ENCODE results near the gene MSH2.
"Not testable (repeated sequence)": the region's sequence is repeated elsewhere in the genome, so short reads cannot be mapped to it uniquely, and the experiment has no call there.

The MSH2 gene

GRCh38 chr2:47360283-47360682, 42.7 kb upstream of the MSH2 start:
- Histone ChIP-seq H3K4me3 (ENCODE audit: low read depth, low read length) (no peak overlapping the region), H3K36me3 (no peaks in the 10 kb centered on the region), H3K27ac (no peak overlapping the region), H3K9me3 (ENCODE audit: severe bottlenecking) (no peaks in the 10 kb centered on the region), H3K27me3 (ENCODE audit: insufficient read depth, low read depth, severe bottlenecking) (no peaks in the 10 kb centered on the region)
- TF ChIP-seq CTCF (IDR thresholded peaks at IDR 0.05; ENCODE audit: low read depth, low read length) = no peak
- DNase-seq = no peak

- Histone ChIP-seq H3K36me3 (no peaks in the 10 kb centered on the region), H3K9me3 (ENCODE audit: severe bottlenecking) (no peaks in the 10 kb centered on the region), H3K27ac (no peak overlapping the region), H3K27me3 (ENCODE audit: insufficient read depth, low read depth, severe bottlenecking) (no peaks in the 10 kb centered on the region), H3K4me3 (ENCODE audit: low read depth, low read length) (no peak overlapping the region)
- DNase-seq = no peak
- no peak for TF ChIP-seq CTCF (IDR thresholded peaks at IDR 0.05; ENCODE audit: low read depth, low read length)
These were observed 42.0 kb upstream of the MSH2 start for GRCh38 chr2:47360927-47361326.

DNA sequence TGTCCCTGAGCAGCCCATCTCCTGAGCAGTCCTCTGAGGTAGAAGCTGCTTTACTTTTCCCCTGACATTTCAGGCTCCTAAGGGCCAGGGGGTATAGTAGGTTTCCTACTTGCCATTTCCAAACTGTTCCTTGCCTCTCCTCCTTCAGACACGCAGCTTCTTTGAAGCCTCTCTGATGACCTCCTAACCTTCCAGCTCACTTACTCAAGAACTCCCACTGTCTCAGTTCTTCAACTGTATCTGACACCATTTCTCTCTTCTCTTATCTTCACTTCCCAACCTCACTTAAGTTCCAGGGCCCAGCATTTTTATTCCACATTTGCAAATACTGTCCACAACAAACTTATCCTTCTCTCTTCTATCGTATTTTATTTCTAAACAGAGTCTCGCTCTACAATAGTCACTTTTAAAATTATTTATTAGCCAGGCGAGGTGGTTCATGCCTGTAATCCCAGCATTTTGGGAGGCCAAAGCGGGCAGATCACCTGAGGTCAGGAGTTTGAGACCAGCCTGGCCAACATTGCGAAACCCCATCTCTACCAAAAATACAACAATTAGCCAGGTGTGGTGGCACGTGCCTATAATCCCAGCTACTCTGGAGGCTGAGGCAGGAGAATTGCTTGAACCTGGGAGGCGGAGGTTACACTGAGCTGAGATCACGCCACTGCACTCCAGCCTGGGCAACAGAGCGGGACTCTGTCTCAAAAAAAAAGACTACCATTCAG, 41.3 kb upstream of the MSH2 start:
- H3K9me3 ChIP-seq (ENCODE audit: severe bottlenecking); DNase-seq; H3K36me3 ChIP-seq; H3K27ac ChIP-seq; H3K27me3 ChIP-seq (ENCODE audit: insufficient read depth, low read depth, severe bottlenecking); H3K4me3 ChIP-seq (ENCODE audit: low read depth, low read length): not testable (repeated sequence)

DNA sequence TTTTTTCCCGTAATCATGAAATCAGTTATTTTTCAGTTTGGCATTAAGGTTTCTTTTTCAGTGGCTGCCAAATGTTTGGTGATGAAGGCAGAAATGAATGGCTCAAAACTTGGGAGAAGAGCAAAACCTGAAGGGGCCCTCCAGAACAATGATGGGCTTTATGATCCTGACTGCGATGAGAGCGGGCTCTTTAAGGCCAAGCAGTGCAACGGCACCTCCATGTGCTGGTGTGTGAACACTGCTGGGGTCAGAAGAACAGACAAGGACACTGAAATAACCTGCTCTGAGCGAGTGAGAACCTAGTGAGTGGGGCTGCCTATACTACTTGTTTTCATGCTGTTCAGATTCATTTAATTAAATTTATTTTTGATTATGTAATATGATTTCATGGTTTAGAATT, 29.2 kb upstream of the MSH2 start:
- peak; percentile 52 for DNase-seq
- H3K27ac ChIP-seq = no peak overlapping the region
- peaks cover 3% of the 10 kb centered on the region for H3K9me3 ChIP-seq (ENCODE audit: severe bottlenecking)
- no peak overlapping the region for H3K4me3 ChIP-seq (ENCODE audit: low read depth, low read length)
- no peaks in the 10 kb centered on the region for H3K36me3 ChIP-seq
- no peaks in the 10 kb centered on the region for H3K27me3 ChIP-seq (ENCODE audit: insufficient read depth, low read depth, severe bottlenecking)
- TF ChIP-seq CTCF (IDR thresholded peaks at IDR 0.05; ENCODE audit: low read depth, low read length) = peak; percentile 71

DNA sequence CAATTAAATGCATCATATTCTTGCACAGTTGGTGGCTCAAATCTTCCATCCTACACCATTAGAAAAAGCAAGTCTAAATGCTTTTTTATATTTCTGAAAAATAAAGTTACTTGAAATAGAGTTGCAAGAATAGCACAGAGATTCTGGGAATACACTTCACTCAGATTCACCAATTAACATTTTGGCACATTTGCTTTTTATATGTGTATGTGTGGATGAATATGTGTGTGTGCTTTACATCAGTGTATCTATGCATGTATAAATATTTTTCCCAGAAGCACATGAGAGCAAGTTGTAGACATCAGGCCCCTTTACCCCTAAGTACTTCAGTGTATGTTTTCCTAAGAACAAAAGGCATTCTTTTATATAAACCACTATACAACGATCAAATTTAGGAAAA, 27.6 kb upstream of the MSH2 start:
- no peak for DNase-seq
- TF ChIP-seq CTCF (IDR thresholded peaks at IDR 0.05; ENCODE audit: low read depth, low read length) = no peak
- H3K36me3 ChIP-seq = no peaks in the 10 kb centered on the region
- no peaks in the 10 kb centered on the region for H3K27me3 ChIP-seq (ENCODE audit: insufficient read depth, low read depth, severe bottlenecking)
- H3K9me3 ChIP-seq (ENCODE audit: severe bottlenecking) = no peaks in the 10 kb centered on the region
- H3K4me3 ChIP-seq (ENCODE audit: low read depth, low read length) = no peak overlapping the region
- no peak overlapping the region for H3K27ac ChIP-seq

GRCh38 chr2:47379384-47379783, 23.6 kb upstream of the MSH2 start:
- DNase-seq = no peak
- H3K27me3 ChIP-seq (ENCODE audit: insufficient read depth, low read depth, severe bottlenecking) = no peaks in the 10 kb centered on the region
- H3K4me3 ChIP-seq (ENCODE audit: low read depth, low read length) = no peak overlapping the region
- H3K36me3 ChIP-seq = no peaks in the 10 kb centered on the region
- H3K9me3 ChIP-seq (ENCODE audit: severe bottlenecking) = no peaks in the 10 kb centered on the region
- TF ChIP-seq CTCF (IDR thresholded peaks at IDR 0.05; ENCODE audit: low read depth, low read length) = no peak
- no peak overlapping the region for H3K27ac ChIP-seq

Measured in WERI-Rb-1 (cell line).